Activated T-cell treated with anti-CD3 and anti-CD28 coated beads, Interleukin-2, amount 50 U/mL, for 24 hours (primary cell): ENCODE data around the gene LYAR.

Experiments
- DNase-seq: peaks from one replicate; pipeline ENCODE4 v3.0.0-alpha.2; 2020
- H3K27ac Mint-ChIP-seq: 2 replicates; pipeline ENCODE4 v1.8.0; 2020; ENCODE audit warnings: mild to moderate bottlenecking, mixed read lengths
- H3K27me3 Mint-ChIP-seq: 2 replicates; pipeline ENCODE4 v1.8.0; 2020; ENCODE audit warnings: mixed read lengths
- H3K36me3 Mint-ChIP-seq: 2 replicates; pipeline ENCODE4 v1.8.0; 2020; ENCODE audit warnings: low read depth, mixed read lengths
- H3K4me1 Mint-ChIP-seq: 2 replicates; pipeline ENCODE4 v1.8.0; 2020; ENCODE audit warnings: low read depth, mixed read lengths
- H3K4me3 Mint-ChIP-seq: 2 replicates; pipeline ENCODE4 v1.8.0; 2020; ENCODE audit warnings: mild to moderate bottlenecking, moderate library complexity, mixed read lengths
- H3K9me3 Mint-ChIP-seq: 2 replicates; pipeline ENCODE4 v1.8.0; 2020; ENCODE audit warnings: mixed read lengths

Gene LYAR

DNA sequence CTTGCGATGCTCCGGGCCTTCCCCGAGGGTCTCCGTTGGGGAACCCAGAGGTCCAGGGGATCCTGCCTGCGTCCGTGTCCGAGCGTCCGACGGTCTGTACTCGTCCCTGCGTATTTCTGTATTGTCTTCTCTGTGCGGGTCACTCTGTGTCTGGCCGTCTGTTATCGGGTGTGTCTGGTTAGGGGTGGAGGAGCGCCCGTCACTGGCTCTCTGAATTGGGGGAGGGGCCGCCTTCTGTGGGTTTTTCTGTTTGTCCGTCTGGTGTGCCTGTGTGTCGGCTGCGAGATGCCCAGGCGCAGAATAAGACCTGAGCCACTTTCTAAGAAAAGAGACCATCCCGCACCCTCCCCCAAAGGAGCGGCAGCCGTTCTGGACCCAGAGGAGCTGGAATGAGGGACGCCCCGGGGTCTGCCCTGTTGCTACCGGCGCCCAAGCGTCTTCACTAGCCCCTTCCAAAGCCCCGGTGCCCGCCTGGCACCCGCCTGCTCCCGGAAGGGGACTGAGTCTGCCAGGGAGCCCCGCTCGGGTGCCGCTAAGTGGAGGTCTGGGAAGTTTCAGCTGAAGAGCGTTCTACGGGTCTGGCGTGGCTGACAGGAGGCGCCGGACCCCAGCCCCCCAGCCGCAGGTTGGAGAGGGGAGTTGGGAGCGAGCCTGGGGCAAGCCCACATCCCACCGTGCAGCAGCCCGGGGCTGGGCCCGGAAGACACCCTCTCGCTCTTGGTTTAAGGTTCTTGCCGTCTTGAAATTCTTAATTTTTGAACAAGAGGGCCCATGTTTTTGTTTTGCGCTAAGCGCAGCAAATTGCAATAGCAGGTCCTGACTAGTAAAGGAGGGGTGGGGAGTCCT is 62.2 kb downstream of the LYAR start:
- no peak overlapping the region for H3K27ac Mint-ChIP-seq
- H3K4me1 Mint-ChIP-seq: peaks cover 9% of the 10 kb centered on the region
- H3K27me3 Mint-ChIP-seq: peaks cover 73% of the 10 kb centered on the region
- no peaks in the 10 kb centered on the region for H3K9me3 Mint-ChIP-seq
- no peaks in the 10 kb centered on the region for H3K36me3 Mint-ChIP-seq
- no peak overlapping the region for H3K4me3 Mint-ChIP-seq
- no peak for DNase-seq

DNA sequence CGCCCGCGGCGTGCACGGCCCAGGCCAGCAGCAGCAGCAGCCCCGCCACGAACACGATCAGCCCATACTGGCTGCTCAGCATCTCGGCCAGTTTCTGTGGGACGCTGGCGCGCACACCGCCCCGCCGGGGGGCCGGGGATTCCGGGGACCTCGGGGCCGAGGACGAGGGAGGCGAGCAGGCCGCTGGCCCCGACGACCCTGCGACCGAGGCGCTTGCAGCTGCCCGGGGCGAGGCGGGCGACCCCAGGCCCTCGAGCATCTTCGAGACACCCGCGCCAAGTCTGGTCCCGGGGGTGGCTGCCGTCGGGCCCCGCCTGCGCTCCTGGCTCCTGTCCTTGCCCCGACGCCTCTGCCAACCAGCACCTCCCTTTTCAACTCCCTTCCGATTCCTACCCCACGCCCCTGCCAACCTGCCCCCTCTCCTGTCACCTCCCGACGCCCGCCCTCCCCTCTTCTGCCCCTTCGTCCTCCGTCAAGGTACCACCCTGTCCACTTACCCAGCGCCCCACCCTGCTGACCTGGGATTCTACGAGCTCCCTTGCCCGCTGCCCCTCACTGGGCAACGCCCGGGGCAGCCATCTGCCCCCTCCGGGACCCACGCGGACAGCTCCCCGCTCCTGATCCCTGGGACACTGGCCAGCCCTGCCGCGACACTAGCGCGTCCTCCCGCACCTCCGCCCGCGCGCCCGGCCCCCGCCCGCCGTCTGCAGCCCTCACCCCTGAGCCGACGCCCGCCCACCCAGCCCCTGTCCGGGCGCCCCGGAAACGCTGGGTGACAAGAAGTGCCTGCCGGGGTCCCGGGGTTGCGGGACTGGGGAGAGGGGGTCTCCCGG is 63.1 kb downstream of the LYAR start, which contains the start of gene OTOP1:
OTOP1 (minus strand) TSS at position 324 of the 833 bp plus-strand sequence; CDS start at position 259, 65 bp downstream.
- Mint-ChIP-seq H3K4me1 (peaks cover 9% of the 10 kb centered on the region), H3K27ac (no peak within 1 kb of the TSS), H3K27me3 (peaks cover 81% of the 10 kb centered on the region), H3K36me3 (no peaks in the 10 kb centered on the region), H3K4me3 (no peak within 1 kb of the TSS), H3K9me3 (no peaks in the 10 kb centered on the region)
- no peak for DNase-seq

DNA sequence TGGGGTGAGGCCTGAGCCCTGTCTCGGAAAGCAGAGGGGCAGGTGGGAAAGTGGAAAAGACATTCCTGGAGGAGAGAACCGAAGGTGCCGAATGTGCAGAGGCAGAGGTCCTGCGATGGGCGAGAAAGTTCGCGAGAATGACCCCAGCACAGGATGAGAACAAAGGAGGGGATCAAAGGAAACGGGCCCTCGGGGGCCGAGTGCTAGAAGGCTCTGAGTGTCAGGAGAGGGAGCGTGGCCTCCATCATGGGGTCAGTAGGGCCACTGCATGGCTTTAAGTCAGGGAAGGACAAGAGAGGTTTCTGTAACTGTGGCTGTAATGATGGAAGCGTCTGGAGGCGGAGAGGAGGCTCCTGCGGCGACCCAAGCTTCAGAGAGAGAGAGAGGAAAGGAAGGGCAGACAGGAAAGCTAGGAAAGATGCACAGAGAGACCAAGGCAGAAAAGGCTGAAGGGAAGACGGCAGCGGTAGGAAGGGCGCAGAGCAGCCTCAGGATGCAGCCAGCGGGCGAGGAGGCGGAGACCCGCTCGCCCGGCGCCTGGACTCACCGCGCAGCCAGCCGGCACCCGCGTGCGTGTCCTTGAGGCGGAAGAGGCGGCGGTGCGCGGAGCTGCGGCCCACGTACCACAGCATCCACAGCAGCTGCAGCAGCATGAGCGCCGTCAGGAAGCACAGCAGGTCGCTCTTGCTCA is 63.9 kb downstream of the LYAR start:
- Mint-ChIP-seq H3K27me3 (peaks cover 87% of the 10 kb centered on the region), H3K4me3 (no peak overlapping the region)

More for the DNA sequence above, 63.9 kb downstream of the LYAR start:
- H3K4me1 Mint-ChIP-seq: peaks cover 9% of the 10 kb centered on the region
- DNase-seq: no peak
- no peaks in the 10 kb centered on the region for H3K9me3 Mint-ChIP-seq
- no peak overlapping the region for H3K27ac Mint-ChIP-seq
- H3K36me3 Mint-ChIP-seq: no peaks in the 10 kb centered on the region
